K562 (cell line): ENCODE measurements around the gene ADAMTSL2. TPM values are rescaled to one million over a fixed set of nuclear protein-coding genes. Genes with fewer than 3 reads are reported as not detected.

Experiments
- EZH2 ChIP-seq: IDR thresholded peaks from 2 replicates; pipeline ENCODE4 v1.6.1; 2012; ENCODE audit warnings: low read depth, mild to moderate bottlenecking, inconsistent platforms, low read length, borderline replicate concordance
- ZNF197 ChIP-seq: fragments of 200-800 bp; sonication (Bioruptor generic); IDR thresholded peaks from 2 replicates; pipeline ENCODE4 v1.6.1; 2016; ENCODE audit warnings: low read depth, missing genetic modification characterization, missing compliant biosample characterization
- polyA plus RNA-seq, 8 experiments: library from polyadenylated mRNA; depleted of rRNA in 4 of 8; stranded (reverse) in 5 of 8; unstranded in 3 of 8; fragments of >200 nt; fragmentation: Nextera tagmentation in 2 of 8; fragmentation: Illumina TruSeq in 1 of 8; extraction: Ambion mirVana in 2 of 8; extraction: Trizol in 1 of 8; gene quantifications; 2 replicates each; pipeline versions ENCODE4 v1.2.1 to v1.2.3, GENCODE V29; 2011 to 2014; ENCODE audit warnings: inconsistent platforms in 1 of 8, missing spikeins in 1 of 8
- total RNA-seq, 7 experiments: library from RNA; depleted of rRNA in 6 of 7; stranded (reverse); fragments of >200 nt in 6 of 7; fragmentation: Illumina TruSeq in 2 of 7; extraction: Trizol in 2 of 7; gene quantifications; 2 replicates each; pipeline versions ENCODE4 v1.2.1 to v1.2.3, GENCODE V29; 2011 to 2021; ENCODE audit warnings: low replicate concordance in 1 of 7
- TF ChIP-seq, protein P1 (sequence below): fragments of 250-450 bp; sonication (Bioruptor Pico); IDR thresholded peaks from 2 replicates; pipeline ENCODE4 v1.4.0; 2020

Gene ADAMTSL2
- total and polyA plus RNA-seq, 9 of the 15 experiments (the other 6 are each of a cell fraction or from before 2014, with no cell fraction given) = 0.04 TPM; not detected in 8

DNA sequence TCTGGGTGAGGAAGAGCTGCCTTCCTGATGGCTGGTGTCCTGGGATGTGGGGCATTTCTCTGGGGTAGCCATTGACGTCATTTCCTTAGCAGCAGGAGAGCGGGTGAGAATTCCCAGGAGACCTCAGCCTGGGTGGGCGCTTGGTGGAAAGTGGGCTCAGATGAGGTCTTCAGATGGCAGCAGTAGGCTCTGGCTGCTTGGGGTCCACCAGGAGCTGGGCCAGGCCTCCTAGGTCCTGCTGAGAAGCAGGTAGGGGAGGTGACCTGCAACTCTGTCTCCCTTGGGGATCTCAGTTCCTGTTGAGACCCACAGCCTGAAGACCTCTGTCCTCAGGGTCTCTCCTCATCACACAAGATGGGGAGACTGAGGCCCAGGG, 43.2 kb downstream of the ADAMTSL2 start (continued):
- TF ChIP-seq, protein P1, sequence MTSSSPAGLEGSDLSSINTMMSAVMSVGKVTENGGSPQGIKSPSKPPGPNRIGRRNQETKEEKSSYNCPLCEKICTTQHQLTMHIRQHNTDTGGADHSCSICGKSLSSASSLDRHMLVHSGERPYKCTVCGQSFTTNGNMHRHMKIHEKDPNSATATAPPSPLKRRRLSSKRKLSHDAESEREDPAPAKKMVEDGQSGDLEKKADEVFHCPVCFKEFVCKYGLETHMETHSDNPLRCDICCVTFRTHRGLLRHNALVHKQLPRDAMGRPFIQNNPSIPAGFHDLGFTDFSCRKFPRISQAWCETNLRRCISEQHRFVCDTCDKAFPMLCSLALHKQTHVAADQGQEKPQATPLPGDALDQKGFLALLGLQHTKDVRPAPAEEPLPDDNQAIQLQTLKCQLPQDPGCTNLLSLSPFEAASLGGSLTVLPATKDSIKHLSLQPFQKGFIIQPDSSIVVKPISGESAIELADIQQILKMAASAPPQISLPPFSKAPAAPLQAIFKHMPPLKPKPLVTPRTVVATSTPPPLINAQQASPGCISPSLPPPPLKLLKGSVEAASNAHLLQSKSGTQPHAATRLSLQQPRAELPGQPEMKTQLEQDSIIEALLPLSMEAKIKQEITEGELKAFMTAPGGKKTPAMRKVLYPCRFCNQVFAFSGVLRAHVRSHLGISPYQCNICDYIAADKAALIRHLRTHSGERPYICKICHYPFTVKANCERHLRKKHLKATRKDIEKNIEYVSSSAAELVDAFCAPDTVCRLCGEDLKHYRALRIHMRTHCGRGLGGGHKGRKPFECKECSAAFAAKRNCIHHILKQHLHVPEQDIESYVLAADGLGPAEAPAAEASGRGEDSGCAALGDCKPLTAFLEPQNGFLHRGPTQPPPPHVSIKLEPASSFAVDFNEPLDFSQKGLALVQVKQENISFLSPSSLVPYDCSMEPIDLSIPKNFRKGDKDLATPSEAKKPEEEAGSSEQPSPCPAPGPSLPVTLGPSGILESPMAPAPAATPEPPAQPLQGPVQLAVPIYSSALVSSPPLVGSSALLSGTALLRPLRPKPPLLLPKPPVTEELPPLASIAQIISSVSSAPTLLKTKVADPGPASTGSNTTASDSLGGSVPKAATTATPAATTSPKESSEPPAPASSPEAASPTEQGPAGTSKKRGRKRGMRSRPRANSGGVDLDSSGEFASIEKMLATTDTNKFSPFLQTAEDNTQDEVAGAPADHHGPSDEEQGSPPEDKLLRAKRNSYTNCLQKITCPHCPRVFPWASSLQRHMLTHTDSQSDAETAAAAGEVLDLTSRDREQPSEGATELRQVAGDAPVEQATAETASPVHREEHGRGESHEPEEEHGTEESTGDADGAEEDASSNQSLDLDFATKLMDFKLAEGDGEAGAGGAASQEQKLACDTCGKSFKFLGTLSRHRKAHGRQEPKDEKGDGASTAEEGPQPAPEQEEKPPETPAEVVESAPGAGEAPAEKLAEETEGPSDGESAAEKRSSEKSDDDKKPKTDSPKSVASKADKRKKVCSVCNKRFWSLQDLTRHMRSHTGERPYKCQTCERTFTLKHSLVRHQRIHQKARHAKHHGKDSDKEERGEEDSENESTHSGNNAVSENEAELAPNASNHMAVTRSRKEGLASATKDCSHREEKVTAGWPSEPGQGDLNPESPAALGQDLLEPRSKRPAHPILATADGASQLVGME (CRISPR knock-in tag) = no peak
- TF ChIP-seq ZNF197 = no peak
- TF ChIP-seq EZH2 = no peak
- TF ChIP-seq, all 486 proteins: peak for 0
